ENCODE results near the gene FAM227B.
"Not testable (repeated sequence)": the region's sequence is repeated elsewhere in the genome, so short reads cannot be mapped to it uniquely, and the experiment has no call there.

FAM227B gene

GRCh38 chr15:49570672-49571071, 49.9 kb downstream of the FAM227B start:
- Mint-ChIP-seq H3K4me3 (no peak overlapping the region), H3K27me3 (no peaks in the 10 kb centered on the region), H3K4me1 (ENCODE audit: low read depth) (no peaks in the 10 kb centered on the region), H3K27ac (no peak overlapping the region), H3K9me3 (peaks cover 31% of the 10 kb centered on the region), H3K36me3 (ENCODE audit: low read depth) (peaks cover 20% of the 10 kb centered on the region)

- H3K36me3 Mint-ChIP-seq (ENCODE audit: low read depth) = peaks cover 18% of the 10 kb centered on the region
- H3K27ac Mint-ChIP-seq = no peak overlapping the region
Observed at GRCh38 chr15:49570174-49570573, 50.4 kb downstream of the FAM227B start.

GRCh38 chr15:49560045-49560444, 60.6 kb downstream of the FAM227B start:
- no peak overlapping the region for H3K27ac Mint-ChIP-seq
- H3K4me3 Mint-ChIP-seq = no peak overlapping the region
- no peaks in the 10 kb centered on the region for H3K27me3 Mint-ChIP-seq
- peaks cover 32% of the 10 kb centered on the region for H3K36me3 Mint-ChIP-seq (ENCODE audit: low read depth)
- peaks cover 52% of the 10 kb centered on the region for H3K9me3 Mint-ChIP-seq
- no peaks in the 10 kb centered on the region for H3K4me1 Mint-ChIP-seq (ENCODE audit: low read depth)

More at GRCh38 chr15:49570174-49570573, 50.4 kb downstream of the FAM227B start:
- H3K4me1 Mint-ChIP-seq (ENCODE audit: low read depth) = no peaks in the 10 kb centered on the region
- no peak overlapping the region for H3K4me3 Mint-ChIP-seq
- peaks cover 31% of the 10 kb centered on the region for H3K9me3 Mint-ChIP-seq
- no peaks in the 10 kb centered on the region for H3K27me3 Mint-ChIP-seq

GRCh38 chr15:49558929-49559328, 61.7 kb downstream of the FAM227B start:
- H3K27me3 Mint-ChIP-seq = no peaks in the 10 kb centered on the region
- no peak overlapping the region for H3K4me3 Mint-ChIP-seq
- no peaks in the 10 kb centered on the region for H3K4me1 Mint-ChIP-seq (ENCODE audit: low read depth)
- H3K9me3 Mint-ChIP-seq = peaks cover 52% of the 10 kb centered on the region
- no peak overlapping the region for H3K27ac Mint-ChIP-seq
- H3K36me3 Mint-ChIP-seq (ENCODE audit: low read depth) = peaks cover 26% of the 10 kb centered on the region

- no peak overlapping the region for H3K4me3 Mint-ChIP-seq
- peaks cover 46% of the 10 kb centered on the region for H3K9me3 Mint-ChIP-seq
- no peak overlapping the region for H3K27ac Mint-ChIP-seq
- no peaks in the 10 kb centered on the region for H3K4me1 Mint-ChIP-seq (ENCODE audit: low read depth)
- H3K27me3 Mint-ChIP-seq = no peaks in the 10 kb centered on the region
- peaks cover 13% of the 10 kb centered on the region for H3K36me3 Mint-ChIP-seq (ENCODE audit: low read depth)
Observed at GRCh38 chr15:49556437-49556836, 64.2 kb downstream of the FAM227B start.

- H3K9me3 Mint-ChIP-seq = peaks cover 31% of the 10 kb centered on the region
- H3K4me3 Mint-ChIP-seq; H3K27me3 Mint-ChIP-seq; H3K36me3 Mint-ChIP-seq (ENCODE audit: low read depth); H3K27ac Mint-ChIP-seq; H3K4me1 Mint-ChIP-seq (ENCODE audit: low read depth): not testable (repeated sequence)
Observed at GRCh38 chr15:49550342-49550741, 70.3 kb downstream of the FAM227B start.

GRCh38 chr15:49538520-49538919, 82.1 kb downstream of the FAM227B start:
- H3K9me3 Mint-ChIP-seq = peaks cover 37% of the 10 kb centered on the region
- H3K36me3 Mint-ChIP-seq (ENCODE audit: low read depth) = no peaks in the 10 kb centered on the region

GRCh38 chr15:49530092-49530491, 90.5 kb downstream of the FAM227B start:
- peaks cover 3% of the 10 kb centered on the region for H3K36me3 Mint-ChIP-seq (ENCODE audit: low read depth)
- H3K9me3 Mint-ChIP-seq = peaks cover 28% of the 10 kb centered on the region
- no peak overlapping the region for H3K4me3 Mint-ChIP-seq
- no peaks in the 10 kb centered on the region for H3K4me1 Mint-ChIP-seq (ENCODE audit: low read depth)
- H3K27ac Mint-ChIP-seq = no peak overlapping the region
- peaks cover 8% of the 10 kb centered on the region for H3K27me3 Mint-ChIP-seq

More at GRCh38 chr15:49538520-49538919, 82.1 kb downstream of the FAM227B start:
- no peak overlapping the region for H3K27ac Mint-ChIP-seq
- no peaks in the 10 kb centered on the region for H3K4me1 Mint-ChIP-seq (ENCODE audit: low read depth)
- H3K4me3 Mint-ChIP-seq = no peak overlapping the region
- no peaks in the 10 kb centered on the region for H3K27me3 Mint-ChIP-seq

- peaks cover 8% of the 10 kb centered on the region for H3K36me3 Mint-ChIP-seq (ENCODE audit: low read depth)
- H3K27ac Mint-ChIP-seq = no peak overlapping the region
- H3K27me3 Mint-ChIP-seq = peaks cover 8% of the 10 kb centered on the region
- H3K9me3 Mint-ChIP-seq = peaks cover 23% of the 10 kb centered on the region
- no peaks in the 10 kb centered on the region for H3K4me1 Mint-ChIP-seq (ENCODE audit: low read depth)
- no peak overlapping the region for H3K4me3 Mint-ChIP-seq
Observed at GRCh38 chr15:49528289-49528688, 92.3 kb downstream of the FAM227B start.

GRCh38 chr15:49521802-49522201, 98.8 kb downstream of the FAM227B start:
- Mint-ChIP-seq H3K4me3 (no peak overlapping the region), H3K27ac (no peak overlapping the region), H3K36me3 (ENCODE audit: low read depth) (peaks cover 15% of the 10 kb centered on the region), H3K4me1 (ENCODE audit: low read depth) (no peaks in the 10 kb centered on the region), H3K9me3 (peaks cover 50% of the 10 kb centered on the region), H3K27me3 (peaks cover 8% of the 10 kb centered on the region)

GRCh38 chr15:49512739-49513138, 107.9 kb downstream of the FAM227B start:
- H3K9me3 Mint-ChIP-seq; H3K27ac Mint-ChIP-seq; H3K27me3 Mint-ChIP-seq; H3K4me1 Mint-ChIP-seq (ENCODE audit: low read depth); H3K4me3 Mint-ChIP-seq; H3K36me3 Mint-ChIP-seq (ENCODE audit: low read depth): not testable (repeated sequence)

- Mint-ChIP-seq H3K27me3 (no peaks in the 10 kb centered on the region), H3K27ac (no peak overlapping the region), H3K4me1 (ENCODE audit: low read depth) (no peaks in the 10 kb centered on the region), H3K9me3 (peaks cover 6% of the 10 kb centered on the region), H3K36me3 (ENCODE audit: low read depth) (no peaks in the 10 kb centered on the region), H3K4me3 (no peak overlapping the region)
Observed at GRCh38 chr15:49507261-49507660, 113.4 kb downstream of the FAM227B start.

- peaks cover 7% of the 10 kb centered on the region for H3K9me3 Mint-ChIP-seq
- no peaks in the 10 kb centered on the region for H3K36me3 Mint-ChIP-seq (ENCODE audit: low read depth)
- H3K4me3 Mint-ChIP-seq = no peak overlapping the region
- no peak overlapping the region for H3K27ac Mint-ChIP-seq
- H3K27me3 Mint-ChIP-seq = no peaks in the 10 kb centered on the region
- H3K4me1 Mint-ChIP-seq (ENCODE audit: low read depth) = no peaks in the 10 kb centered on the region
Observed at GRCh38 chr15:49506341-49506740, 114.3 kb downstream of the FAM227B start.

- no peaks in the 10 kb centered on the region for H3K4me1 Mint-ChIP-seq (ENCODE audit: low read depth)
Observed at GRCh38 chr15:49501586-49501985, 119.0 kb downstream of the FAM227B start.

GRCh38 chr15:49495993-49496753, 124.4 kb downstream of the FAM227B start:
- Mint-ChIP-seq H3K27ac (no peak overlapping the region), H3K4me3 (no peak overlapping the region), H3K27me3 (no peaks in the 10 kb centered on the region), H3K9me3 (peaks cover 4% of the 10 kb centered on the region), H3K36me3 (ENCODE audit: low read depth) (no peaks in the 10 kb centered on the region), H3K4me1 (ENCODE audit: low read depth) (no peaks in the 10 kb centered on the region)

More at GRCh38 chr15:49501586-49501985, 119.0 kb downstream of the FAM227B start:
- Mint-ChIP-seq H3K9me3 (peaks cover 13% of the 10 kb centered on the region), H3K4me3 (no peak overlapping the region), H3K36me3 (ENCODE audit: low read depth) (no peaks in the 10 kb centered on the region), H3K27ac (no peak overlapping the region), H3K27me3 (no peaks in the 10 kb centered on the region)

GRCh38 chr15:49494842-49495241, 125.8 kb downstream of the FAM227B start:
- Mint-ChIP-seq H3K9me3 (no peaks in the 10 kb centered on the region), H3K4me3 (no peak overlapping the region), H3K4me1 (ENCODE audit: low read depth) (no peaks in the 10 kb centered on the region), H3K27me3 (no peaks in the 10 kb centered on the region), H3K36me3 (ENCODE audit: low read depth) (no peaks in the 10 kb centered on the region), H3K27ac (no peak overlapping the region)

All from stimulated activated naive CD8-positive, alpha-beta T cell treated with anti-CD3 and anti-CD28 coated beads, Interleukin-15, Interleukin-2, amounts not matched to agents 100 ng/mL and 50 ng/mL, for 24 hours (primary cell).